GM19463 (cell line): ENCODE measurements around the gene ICAM4.
A peak's percentile ranks its signal among the peaks of the same experiment; 100 is the strongest.

Experiments used
- ATAC-seq: cut with Tn5 transposase; IDR thresholded peaks from one replicate; pipeline ENCODE4 v1.9.1; 2021; ENCODE audit warnings: mild to moderate bottlenecking, moderate library complexity; ENCODE audit not compliant: unreplicated experiment

The ICAM4 gene

DNA sequence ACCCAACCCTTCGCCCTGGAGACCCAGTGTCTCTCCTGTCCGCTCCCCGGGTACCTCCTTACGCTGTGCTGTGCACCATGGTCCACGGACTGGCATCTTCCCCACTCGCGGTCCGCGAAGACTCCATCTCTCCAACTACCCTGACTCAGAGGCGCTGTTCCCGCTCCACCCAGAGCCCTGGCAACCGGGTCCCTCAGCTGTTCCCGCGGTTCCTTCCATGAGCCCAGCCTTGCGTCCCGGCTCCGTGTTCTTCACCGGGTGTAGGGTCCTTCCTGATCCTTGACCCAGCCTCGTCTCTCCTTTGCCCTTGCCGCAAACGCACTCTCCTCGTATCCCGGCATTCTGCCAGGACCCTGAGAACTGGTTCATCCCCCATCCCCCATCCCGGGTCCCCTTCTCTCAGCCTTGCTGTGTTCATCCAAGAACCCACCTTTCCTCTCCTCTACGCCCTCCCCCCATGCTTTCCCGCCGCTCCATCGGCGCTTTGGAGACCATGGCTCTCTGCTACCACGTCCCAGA, 3.7 kb downstream of the ICAM4 start:
- no peak for ATAC-seq

DNA sequence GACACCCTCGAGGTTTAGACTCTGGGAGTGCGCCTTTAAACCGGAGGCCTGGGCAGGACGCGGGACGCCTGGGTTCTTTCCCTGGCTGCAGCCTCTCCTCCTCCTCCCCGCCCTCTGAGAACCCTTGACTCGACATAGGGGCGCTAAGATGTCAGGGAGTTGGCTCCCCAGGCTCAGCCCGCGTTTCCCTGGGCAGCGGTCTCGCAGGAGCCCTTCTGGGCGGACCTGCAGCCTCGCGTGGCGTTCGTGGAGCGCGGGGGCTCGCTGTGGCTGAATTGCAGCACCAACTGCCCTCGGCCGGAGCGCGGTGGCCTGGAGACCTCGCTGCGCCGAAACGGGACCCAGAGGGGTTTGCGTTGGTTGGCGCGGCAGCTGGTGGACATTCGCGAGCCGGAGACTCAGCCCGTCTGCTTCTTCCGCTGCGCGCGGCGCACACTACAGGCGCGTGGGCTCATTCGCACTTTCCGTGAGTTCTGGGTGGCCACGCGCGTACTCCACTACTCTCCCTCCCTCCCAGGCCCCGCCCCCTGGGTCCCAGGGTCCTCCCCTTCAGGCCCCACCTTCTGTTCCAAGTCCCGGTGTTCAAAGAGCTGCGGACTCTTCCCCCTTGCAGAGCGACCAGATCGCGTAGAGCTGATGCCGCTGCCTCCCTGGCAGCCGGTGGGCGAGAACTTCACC, 4.3 kb downstream of the ICAM4 start:
- ATAC-seq: no peak

DNA sequence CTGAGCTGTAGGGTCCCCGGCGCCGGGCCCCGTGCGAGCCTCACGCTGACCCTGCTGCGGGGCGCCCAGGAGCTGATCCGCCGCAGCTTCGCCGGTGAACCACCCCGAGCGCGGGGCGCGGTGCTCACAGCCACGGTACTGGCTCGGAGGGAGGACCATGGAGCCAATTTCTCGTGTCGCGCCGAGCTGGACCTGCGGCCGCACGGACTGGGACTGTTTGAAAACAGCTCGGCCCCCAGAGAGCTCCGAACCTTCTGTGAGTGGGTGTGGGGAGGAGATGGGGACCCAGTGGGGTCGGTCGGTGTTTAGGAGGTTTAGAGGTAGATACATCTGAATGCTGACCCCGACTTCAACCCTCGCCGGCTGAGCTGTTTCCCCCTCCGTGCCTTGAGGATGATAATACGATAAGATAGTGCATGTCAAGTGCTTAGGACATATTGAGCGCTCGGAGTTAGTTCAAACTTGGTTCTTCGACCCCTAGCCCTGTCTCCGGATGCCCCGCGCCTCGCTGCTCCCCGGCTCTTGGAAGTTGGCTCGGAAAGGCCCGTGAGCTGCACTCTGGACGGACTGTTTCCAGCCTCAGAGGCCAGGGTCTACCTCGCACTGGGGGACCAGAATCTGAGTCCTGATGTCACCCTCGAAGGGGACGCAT, 4.9 kb downstream of the ICAM4 start:
- no peak for ATAC-seq

DNA sequence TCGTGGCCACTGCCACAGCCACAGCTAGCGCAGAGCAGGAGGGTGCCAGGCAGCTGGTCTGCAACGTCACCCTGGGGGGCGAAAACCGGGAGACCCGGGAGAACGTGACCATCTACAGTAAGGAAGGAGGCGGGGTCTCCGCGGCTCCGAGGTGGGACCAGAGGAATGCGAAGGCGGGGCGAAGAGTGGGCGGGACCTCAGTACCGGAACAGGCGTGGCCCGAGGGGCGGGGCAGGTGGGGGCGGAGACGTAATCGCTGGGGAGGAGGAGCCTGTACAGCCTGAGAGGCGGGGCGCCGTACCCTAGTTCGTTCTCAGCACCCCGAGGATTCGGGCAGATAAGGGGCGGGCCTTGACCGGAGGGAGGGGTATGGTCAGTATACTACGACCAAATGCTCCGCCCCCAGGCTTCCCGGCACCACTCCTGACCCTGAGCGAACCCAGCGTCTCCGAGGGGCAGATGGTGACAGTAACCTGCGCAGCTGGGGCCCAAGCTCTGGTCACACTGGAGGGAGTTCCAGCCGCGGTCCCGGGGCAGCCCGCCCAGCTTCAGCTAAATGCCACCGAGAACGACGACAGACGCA, 5.5 kb downstream of the ICAM4 start:
- ATAC-seq: no peak

DNA sequence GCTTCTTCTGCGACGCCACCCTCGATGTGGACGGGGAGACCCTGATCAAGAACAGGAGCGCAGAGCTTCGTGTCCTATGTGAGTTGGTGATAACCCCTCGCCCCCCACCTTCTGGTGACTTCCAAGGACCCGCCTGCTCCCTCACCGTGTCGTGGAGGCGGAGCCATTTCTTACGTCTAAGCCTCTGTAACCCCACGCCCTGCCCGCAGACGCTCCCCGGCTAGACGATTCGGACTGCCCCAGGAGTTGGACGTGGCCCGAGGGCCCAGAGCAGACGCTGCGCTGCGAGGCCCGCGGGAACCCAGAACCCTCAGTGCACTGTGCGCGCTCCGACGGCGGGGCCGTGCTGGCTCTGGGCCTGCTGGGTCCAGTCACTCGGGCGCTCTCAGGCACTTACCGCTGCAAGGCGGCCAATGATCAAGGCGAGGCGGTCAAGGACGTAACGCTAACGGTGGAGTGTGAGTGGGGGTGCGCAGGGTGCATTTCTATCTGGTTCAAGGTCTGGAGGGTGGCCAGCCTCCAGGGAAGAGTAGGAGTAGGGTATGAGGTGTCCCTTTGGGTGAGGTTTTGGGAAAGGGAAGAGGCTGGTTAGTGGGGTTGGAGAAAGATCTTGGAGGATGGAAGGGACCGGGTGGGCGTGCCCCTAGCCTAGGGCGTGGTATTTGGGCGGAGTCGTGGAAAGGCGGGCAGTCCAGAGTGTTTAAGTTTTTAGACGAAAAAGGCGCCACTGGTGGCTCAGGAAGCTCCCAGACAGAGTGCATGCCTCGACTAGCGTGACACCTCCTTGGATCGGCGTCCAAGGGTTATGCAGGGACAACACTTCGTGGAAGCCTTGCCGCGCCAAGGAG, 6.3 kb downstream of the ICAM4 start:
- no peak for ATAC-seq

DNA sequence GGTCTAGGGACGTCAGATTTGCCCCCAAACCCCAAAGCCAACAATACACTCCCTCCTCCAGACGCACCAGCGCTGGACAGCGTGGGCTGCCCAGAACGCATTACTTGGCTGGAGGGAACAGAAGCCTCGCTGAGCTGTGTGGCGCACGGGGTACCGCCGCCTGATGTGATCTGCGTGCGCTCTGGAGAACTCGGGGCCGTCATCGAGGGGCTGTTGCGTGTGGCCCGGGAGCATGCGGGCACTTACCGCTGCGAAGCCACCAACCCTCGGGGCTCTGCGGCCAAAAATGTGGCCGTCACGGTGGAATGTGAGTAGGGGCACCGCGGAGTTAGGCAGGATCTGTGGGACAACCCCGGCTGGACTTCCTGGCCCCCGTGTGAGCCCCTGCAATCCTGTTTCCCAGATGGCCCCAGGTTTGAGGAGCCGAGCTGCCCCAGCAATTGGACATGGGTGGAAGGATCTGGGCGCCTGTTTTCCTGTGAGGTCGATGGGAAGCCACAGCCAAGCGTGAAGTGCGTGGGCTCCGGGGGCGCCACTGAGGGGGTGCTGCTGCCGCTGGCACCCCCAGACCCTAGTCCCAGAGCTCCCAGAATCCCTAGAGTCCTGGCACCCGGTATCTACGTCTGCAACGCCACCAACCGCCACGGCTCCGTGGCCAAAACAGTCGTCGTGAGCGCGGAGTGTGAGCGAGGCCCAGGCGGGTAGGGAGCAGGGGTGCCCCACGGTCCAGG, 7.0 kb downstream of the ICAM4 start:
- no peak for ATAC-seq

DNA sequence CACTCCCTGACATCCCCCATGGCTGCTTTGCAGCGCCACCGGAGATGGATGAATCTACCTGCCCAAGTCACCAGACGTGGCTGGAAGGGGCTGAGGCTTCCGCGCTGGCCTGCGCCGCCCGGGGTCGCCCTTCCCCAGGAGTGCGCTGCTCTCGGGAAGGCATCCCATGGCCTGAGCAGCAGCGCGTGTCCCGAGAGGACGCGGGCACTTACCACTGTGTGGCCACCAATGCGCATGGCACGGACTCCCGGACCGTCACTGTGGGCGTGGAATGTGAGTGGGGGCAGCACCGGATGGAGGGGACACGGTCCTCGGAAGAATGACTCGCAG, 7.6 kb downstream of the ICAM4 start:
- no peak for ATAC-seq

DNA sequence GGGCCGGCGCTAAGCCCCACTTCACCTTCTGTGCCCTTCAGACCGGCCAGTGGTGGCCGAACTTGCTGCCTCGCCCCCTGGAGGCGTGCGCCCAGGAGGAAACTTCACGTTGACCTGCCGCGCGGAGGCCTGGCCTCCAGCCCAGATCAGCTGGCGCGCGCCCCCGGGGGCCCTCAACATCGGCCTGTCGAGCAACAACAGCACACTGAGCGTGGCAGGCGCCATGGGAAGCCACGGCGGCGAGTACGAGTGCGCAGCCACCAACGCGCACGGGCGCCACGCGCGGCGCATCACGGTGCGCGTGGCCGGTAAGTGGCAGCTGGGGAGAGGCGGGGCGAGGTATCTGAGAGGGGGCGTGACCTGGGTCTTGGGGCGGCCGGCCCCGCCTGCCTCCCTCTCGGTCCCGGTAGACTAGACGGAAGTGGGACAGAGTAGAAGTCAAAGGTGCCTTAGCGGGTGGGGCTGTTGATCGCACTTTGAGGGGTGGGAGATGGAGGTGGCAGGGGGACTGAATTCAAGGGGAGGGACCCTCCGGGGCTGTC, 8.6 kb downstream of the ICAM4 start:
- ATAC-seq: peak; percentile 51

DNA sequence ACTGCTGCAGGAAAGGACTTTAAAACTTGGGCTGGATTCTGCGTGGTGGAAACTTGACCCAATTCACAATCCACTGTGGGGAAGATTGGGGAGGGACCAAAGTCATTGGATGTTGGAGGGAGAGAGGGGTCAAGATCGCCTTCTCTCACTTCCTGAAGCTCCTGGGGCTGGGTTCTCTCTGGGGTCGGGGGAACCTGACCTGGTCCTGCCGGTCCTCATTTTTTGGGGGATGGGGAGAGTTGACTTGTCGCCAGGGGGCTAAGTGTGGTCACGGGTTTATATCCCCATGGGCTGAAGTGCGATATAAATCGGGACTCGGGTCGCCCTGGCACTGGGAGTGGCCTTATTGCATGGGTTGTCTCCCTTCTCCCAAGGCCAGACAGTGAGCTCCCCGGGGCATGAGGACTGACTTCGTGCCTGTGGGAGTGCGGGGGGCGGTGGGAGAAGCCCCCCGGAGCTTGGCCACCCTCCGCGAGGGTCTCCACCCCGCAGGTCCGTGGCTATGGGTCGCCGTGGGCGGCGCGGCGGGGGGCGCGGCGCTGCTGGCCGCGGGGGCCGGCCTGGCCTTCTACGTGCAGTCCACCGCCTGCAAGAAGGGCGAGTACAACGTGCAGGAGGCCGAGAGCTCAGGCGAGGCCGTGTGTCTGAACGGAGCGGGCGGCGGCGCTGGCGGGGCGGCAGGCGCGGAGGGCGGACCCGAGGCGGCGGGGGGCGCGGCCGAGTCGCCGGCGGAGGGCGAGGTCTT, 9.3 kb downstream of the ICAM4 start:
- ATAC-seq: no peak

DNA sequence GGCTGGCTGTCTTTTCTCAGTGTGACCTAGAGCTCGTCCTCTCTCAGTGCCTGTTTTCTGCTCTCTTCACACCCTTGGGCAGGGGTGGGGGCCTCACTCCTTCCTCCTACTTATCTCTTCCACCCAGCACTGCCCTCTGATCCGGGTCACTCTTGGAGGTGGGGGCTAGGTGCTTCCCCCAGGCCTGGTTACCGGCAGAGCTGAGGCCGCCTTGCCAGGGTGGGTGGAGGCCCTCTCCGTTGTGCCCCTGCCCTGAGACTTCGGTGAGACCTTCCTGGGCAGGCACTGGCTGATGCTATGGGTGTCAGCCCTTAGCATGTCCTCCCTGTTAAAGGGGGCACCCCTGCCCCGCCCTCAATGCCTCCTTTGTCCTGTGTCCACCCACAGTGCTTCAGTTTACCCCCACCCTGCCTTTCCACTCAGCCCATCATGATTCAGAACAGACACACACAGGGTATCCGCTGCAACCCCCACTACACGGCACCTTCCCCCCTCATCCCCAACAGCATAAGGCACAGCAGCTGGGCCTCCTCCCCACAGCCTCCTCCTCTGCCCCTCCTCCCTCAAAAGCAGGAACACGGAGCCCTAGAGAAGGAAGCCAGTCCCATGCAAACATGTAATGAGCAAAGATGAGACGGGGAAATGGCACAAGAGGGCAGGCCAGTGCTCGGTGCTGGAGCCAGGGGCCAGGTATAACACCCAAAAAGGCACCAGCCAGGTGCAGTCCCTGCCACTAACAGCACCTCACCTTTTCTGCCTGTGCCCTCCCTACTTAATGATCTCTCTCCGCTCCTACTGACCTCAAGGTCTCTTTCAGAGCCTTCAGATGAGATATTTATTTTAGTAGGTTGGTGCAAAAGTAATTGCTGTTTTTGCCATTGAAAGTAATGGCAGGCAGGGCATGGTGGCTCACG, 13.0 kb downstream of the ICAM4 start:
- ATAC-seq: no peak

DNA sequence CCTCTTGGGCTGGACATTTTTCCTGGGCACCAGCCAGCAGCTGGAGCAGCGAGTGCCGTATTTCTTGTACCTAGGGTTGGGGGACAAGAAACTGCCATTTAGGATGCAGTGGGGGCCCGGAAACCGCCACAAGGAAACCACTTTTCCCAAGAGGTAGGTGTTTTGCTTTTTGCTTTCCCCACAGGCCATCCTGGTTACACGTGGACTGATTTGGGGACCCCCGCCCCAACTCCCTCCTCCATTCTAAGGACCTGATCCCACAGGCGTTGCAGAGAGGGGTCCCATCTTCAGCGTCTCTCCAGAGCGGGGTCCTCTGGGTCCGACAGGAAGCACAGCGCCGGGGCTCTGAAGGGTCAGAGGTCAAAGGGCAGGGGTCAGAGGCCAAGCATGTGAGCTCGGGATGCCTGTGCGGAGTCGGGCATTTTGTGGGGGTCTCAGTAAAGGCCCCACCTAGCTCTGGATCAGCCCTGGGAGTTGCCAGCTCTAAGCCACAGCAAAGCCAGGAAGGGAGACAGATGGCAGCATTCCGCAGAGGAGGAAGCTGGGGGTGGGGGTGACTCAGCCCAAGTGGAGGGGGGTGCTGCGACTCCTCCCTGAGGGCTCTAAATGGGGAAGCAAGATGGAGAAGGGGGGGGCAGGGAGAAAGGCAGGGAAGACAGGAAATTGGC, 18.5 kb downstream of the ICAM4 start:
- no peak for ATAC-seq

DNA sequence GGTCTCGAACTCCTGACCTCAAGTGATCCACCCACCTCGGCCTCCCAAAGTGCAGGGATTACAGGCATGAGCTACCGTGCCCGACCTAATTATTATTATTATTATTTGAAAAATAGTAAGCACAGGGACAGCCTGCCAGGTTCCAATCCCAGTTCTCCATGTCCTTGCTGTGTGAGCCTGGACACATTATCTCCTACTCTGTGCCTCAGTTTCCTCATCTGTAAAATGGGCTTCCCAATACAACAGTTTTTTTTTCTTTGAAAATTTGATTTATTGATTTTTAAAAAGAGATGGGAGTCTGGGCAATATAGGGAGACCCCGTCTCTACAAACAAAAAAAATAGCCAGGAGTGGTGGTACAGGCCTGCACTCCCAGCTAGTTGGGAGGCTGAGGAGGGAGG, 19.6 kb downstream of the ICAM4 start:
- ATAC-seq: no peak

DNA sequence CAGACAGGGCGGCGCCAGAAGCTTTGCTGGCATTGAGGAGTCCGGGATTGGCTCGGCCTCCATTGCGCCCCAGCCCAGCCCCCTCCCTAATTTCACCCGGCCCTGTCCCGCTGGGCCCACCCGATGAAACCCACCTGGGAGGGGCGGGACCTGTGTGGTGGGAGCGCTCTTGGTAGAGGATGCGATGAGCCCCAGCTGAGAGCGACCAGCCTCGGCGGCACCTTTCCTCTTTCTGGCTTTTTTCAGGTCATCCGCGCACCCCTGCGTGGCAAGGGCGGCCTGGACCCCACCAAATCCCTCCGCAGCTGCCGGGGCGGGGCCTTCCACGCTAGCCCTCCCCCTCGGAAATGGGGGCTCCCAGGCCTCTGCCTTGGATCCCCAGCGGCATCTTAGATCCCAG, 22.7 kb downstream of the ICAM4 start, which contains the start of gene ZGLP1:
ZGLP1 (minus strand) TSS at position 393 of the 400 bp plus-strand sequence.
- no peak for ATAC-seq

DNA sequence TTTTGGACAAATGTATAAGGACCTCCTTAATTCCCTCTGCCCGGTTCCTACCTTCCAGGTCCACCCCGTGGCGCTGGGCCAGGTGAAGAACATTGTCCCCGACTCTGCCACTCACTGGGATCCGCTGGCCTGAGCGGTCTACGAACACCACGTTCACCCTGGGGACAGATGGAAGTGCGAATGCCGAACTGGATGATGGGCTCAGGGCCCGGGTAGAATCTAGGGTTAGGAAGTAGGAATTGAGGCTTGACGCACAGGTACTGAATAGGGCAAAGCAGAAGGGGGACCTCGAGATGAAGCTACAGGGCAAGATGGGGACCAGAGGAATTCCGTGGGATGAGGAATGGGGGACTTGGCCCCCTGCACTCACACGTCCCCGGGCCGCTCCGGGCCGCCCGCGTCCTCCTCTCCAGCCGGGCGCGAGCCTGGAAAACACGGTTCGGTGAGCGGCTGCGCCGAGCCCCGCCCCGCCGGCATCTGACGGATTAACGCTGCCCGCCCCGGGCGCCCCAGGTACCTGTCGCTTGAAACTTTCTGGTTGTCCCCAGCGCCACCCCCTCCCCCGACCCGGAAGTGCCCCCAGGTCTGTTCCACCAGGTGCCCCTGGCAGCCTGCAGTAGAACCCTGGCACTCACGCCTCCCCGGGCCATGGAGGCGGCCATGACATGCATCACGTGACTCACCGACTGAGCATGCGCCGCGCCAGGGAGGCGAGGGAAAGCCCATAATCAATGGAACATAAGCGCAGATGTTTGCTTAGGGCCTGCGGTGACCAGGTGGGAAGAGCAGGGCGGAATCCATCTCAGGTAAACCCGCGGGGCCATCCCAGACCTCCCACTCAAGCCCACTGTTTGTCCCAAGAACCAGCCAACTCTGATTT, 28.8 kb downstream of the ICAM4 start, which contains the start of gene FDX2:
FDX2 (minus strand) TSS at position 681 of the 880 bp plus-strand sequence; CDS start at position 662, 19 bp downstream.
- no peak for ATAC-seq

DNA sequence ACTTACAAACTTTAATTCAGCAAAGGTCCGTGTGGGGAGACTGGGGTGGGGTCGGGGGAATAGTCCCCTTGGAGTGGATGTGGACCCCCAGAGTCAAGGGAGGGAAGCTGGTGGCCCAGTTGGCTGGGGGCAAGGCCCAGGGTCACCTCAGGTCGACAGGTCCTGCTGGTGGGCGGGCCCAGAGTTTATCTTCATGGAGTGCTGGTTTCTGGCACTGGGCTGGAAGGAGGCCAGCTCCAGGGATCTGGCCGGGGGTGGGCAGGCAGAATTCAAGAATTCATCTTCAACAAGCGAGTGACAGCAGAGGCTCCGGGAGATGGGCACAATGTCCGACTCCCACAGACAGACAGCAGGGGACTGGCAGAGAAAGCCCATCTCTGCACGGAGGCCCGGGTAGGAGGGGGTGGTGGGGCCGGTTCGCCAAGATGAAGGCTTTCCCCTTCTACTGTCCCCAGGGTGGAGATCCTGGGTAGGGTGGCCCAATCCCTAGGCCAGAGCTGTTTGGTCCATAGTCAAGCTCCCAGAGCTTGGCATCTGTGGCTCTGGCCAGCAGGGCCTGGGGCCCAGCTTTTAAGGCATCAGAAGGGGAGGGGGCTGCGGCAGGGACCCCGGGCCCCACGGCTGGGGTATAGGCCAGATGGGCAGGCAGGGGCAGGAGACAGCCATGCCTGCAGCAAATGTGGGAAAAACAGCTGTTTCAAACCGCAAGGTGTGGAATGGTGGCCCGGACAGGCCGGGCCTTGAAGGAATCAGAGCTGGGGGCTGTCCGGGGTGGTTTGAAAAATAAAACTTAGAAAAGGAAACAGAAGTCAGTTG, 29.7 kb downstream of the ICAM4 start:
- ATAC-seq: no peak
